Frontal cortex (tissue), 4 donors: ENCODE results near the gene NUP210. TPM values are rescaled to one million over a fixed set of nuclear protein-coding genes. Genes with fewer than 3 reads are reported as not detected.
A peak's percentile ranks its signal among the peaks of the same experiment; 100 is the strongest.

Source experiments
- DNase-seq, 2 donors: peaks; one replicate each; pipeline ENCODE4 v3.0.0; 2012; ENCODE audit warnings: low spot score in 2 of 2
- FAIRE-seq: peaks from 2 replicates; lab custom pipeline; 2012; peaks lifted over from hg19 to GRCh38; lab: Jason Lieb, UNC
- total RNA-seq: library from RNA; depleted of rRNA; stranded (reverse); fragments of >200 nt; gene quantifications from one replicate; pipeline ENCODE4 v1.2.3, GENCODE V29; 2014
- donor health status: control.
- donor health status: control.
- donor health status: control.

Gene NUP210
- total RNA-seq, 1 donor from 2014 or later = 6.5 TPM

GRCh38 chr3:13336592-13336991 lies 83.5 kb downstream of the NUP210 start:
- DNase-seq = no peak
- FAIRE-seq = no peak

- FAIRE-seq (no peak), DNase-seq (no peak)
Observed at GRCh38 chr3:13335503-13335902, 84.6 kb downstream of the NUP210 start.

GRCh38 chr3:13335059-13335458 lies 85.1 kb downstream of the NUP210 start:
- DNase-seq = no peak
- FAIRE-seq = no peak

GRCh38 chr3:13333236-13333897 lies 86.8 kb downstream of the NUP210 start:
- DNase-seq = no peak

GRCh38 chr3:13332740-13333139 lies 87.4 kb downstream of the NUP210 start:
- DNase-seq = no peak
- no peak for FAIRE-seq

More at GRCh38 chr3:13333236-13333897, 86.8 kb downstream of the NUP210 start:
- no peak for FAIRE-seq

GRCh38 chr3:13332158-13332557 lies 88.0 kb downstream of the NUP210 start:
- DNase-seq (no peak), FAIRE-seq (no peak)

- no peak for FAIRE-seq
Observed at GRCh38 chr3:13329746-13330145, 90.4 kb downstream of the NUP210 start.

GRCh38 chr3:13325892-13326443 lies 94.2 kb downstream of the NUP210 start:
- DNase-seq (no peak), FAIRE-seq (no peak)

More at GRCh38 chr3:13329746-13330145, 90.4 kb downstream of the NUP210 start:
- DNase-seq = no peak

- FAIRE-seq (no peak), DNase-seq (no peak)
Observed at GRCh38 chr3:13324835-13325501, 95.2 kb downstream of the NUP210 start.

GRCh38 chr3:13323822-13324221 lies 96.3 kb downstream of the NUP210 start:
- no peak for FAIRE-seq
- DNase-seq = no peak

- no peak for DNase-seq
- no peak for FAIRE-seq
Observed at GRCh38 chr3:13322324-13322723, 97.8 kb downstream of the NUP210 start.

- DNase-seq (no peak), FAIRE-seq (no peak)
Observed at GRCh38 chr3:13319564-13320220, 100.4 kb downstream of the NUP210 start.

GRCh38 chr3:13318626-13319470 lies 101.3 kb downstream of the NUP210 start:
- DNase-seq (no peak), FAIRE-seq (no peak)

- no peak for DNase-seq
- no peak for FAIRE-seq
Observed at GRCh38 chr3:13317596-13318320, 102.4 kb downstream of the NUP210 start.

GRCh38 chr3:13316603-13317002 lies 103.5 kb downstream of the NUP210 start:
- DNase-seq (peak; percentile 45 to 48), FAIRE-seq (no peak)

GRCh38 chr3:13314877-13315276 lies 105.2 kb downstream of the NUP210 start:
- DNase-seq = no peak
- no peak for FAIRE-seq

GRCh38 chr3:13313813-13314212 lies 106.3 kb downstream of the NUP210 start:
- DNase-seq (no peak), FAIRE-seq (no peak)

- no peak for DNase-seq
- no peak for FAIRE-seq
Observed at GRCh38 chr3:13309004-13309403, 111.1 kb downstream of the NUP210 start.

GRCh38 chr3:13308380-13308801 lies 111.7 kb downstream of the NUP210 start:
- no peak for FAIRE-seq
- DNase-seq = peak; percentile 48 to 69
